GM12878 (cell line): ENCODE data around the gene NACC1. TPM values are rescaled to one million over a fixed set of nuclear protein-coding genes. Genes with fewer than 3 reads are reported as not detected.

Source experiments
- ATAC-seq: fragments of 200-7000 bp; cut with Tn5 transposase; 3 replicates; pipeline ENCODE4 v1.9.1; 2020; ENCODE audit warnings: mild to moderate bottlenecking, moderate library complexity
- BruUV-seq: library from RNA; stranded (reverse); fragments of 400-500 nt; replicated peaks from 2 replicates; lab custom pipeline; 2021; lab: Mats Ljungman, UMichigan
- CTCF ChIA-PET: fragments of 300-600 bp; sonication (Branson Sonifier 250); formaldehyde crosslinking; extraction: SDS; loops from one replicate; lab custom pipeline; 2021; ENCODE audit warnings: inconsistent platforms; lab: Yijun Ruan, JAX
- POLR2A ChIA-PET: fragments of 350-600 bp; formaldehyde crosslinking; extraction: SDS; loops from one replicate; lab custom pipeline; 2021; ENCODE audit warnings: inconsistent platforms; lab: Charles Lee
- RAD21 ChIA-PET: fragments of 300-600 bp; sonication (Branson Sonifier 250); formaldehyde crosslinking; loops from one replicate; lab custom pipeline; 2023; ENCODE audit warnings: antibody characterized with exemption; ENCODE audit not compliant: unreplicated experiment; lab: Charles Lee
- SMC1A ChIA-PET: fragments of 300-600 bp; sonication (Branson Sonifier 250); formaldehyde crosslinking; loops from one replicate; lab custom pipeline; 2023; ENCODE audit not compliant: unreplicated experiment, uncharacterized antibody; lab: Charles Lee
- DNase-seq: peaks from one replicate; pipeline ENCODE4 v3.0.0-alpha.2; 2011; ENCODE audit warnings: low read depth, low spot score
- FAIRE-seq: peaks from 3 replicates; lab custom pipeline; 2011; peaks lifted over from hg19 to GRCh38; lab: Jason Lieb, UNC
- H2AFZ ChIP-seq: 2 replicates; pipeline ENCODE4 v1.6.0; 2011; ENCODE audit warnings: low read depth, low read length, control low read depth; ENCODE audit not compliant: control insufficient read depth
- H3K27ac ChIP-seq: 2 replicates; pipeline ENCODE4 v1.5.1; 2011; ENCODE audit warnings: control low read depth; ENCODE audit not compliant: control insufficient read depth, insufficient read depth
- H3K27me3 ChIP-seq, 2 experiments: replicated peaks in 1 of 2; 2 replicates each; pipeline versions ENCODE4 v1.6.0 to v1.6.1; 2011; ENCODE audit warnings: low read length in 1 of 2; ENCODE audit not compliant: control insufficient read depth in 2 of 2, insufficient read depth in 2 of 2
- H3K36me3 ChIP-seq, 2 experiments: 2 replicates each; pipeline ENCODE4 v1.5.1; 2011; ENCODE audit warnings: low read length in 1 of 2; ENCODE audit not compliant: control insufficient read depth in 2 of 2, insufficient read depth in 2 of 2
- H3K4me1 ChIP-seq: 2 replicates; pipeline ENCODE4 v1.6.1; 2011; ENCODE audit warnings: mild to moderate bottlenecking, low read length, moderate library complexity, mixed read lengths; ENCODE audit not compliant: control insufficient read depth, insufficient read depth
- H3K4me2 ChIP-seq: 2 replicates; pipeline ENCODE4 v1.6.0; 2011; ENCODE audit warnings: control low read depth; ENCODE audit not compliant: control insufficient read depth, insufficient read depth
- H3K4me3 ChIP-seq: fragments of 200-600 bp; sonication (generic); 2 replicates; pipeline ENCODE4 v1.5.1; 2016
- H3K79me2 ChIP-seq: 2 replicates; pipeline ENCODE4 v1.6.0; 2011; ENCODE audit warnings: low read length; ENCODE audit not compliant: control insufficient read depth, insufficient read depth
- H3K9ac ChIP-seq: 2 replicates; pipeline ENCODE4 v1.8.0; 2011; ENCODE audit warnings: low read length, control low read depth, mixed read lengths; ENCODE audit not compliant: control insufficient read depth, insufficient read depth
- H3K9me3 ChIP-seq: replicated peaks from 3 replicates; pipeline ENCODE4 v1.5.1; 2011; ENCODE audit warnings: mild to moderate bottlenecking, low read length; ENCODE audit not compliant: control insufficient read depth, insufficient read depth
- H4K20me1 ChIP-seq: 2 replicates; pipeline ENCODE4 v1.6.0; 2011; ENCODE audit not compliant: control insufficient read depth, insufficient read depth
- BMI1 ChIP-seq: fragments of 450-650 bp; IDR thresholded peaks from 2 replicates; pipeline ENCODE4 v1.6.1; 2016; ENCODE audit warnings: mild to moderate bottlenecking, moderate library complexity, borderline replicate concordance
- CHD4 ChIP-seq: fragments of 200-600 bp; sonication (generic); IDR thresholded peaks from 2 replicates; pipeline ENCODE4 v1.6.1; 2016; ENCODE audit warnings: mild to moderate bottlenecking
- E2F4 ChIP-seq: IDR thresholded peaks from 2 replicates; pipeline ENCODE4 v1.6.1; 2012; ENCODE audit warnings: low read depth, low read length, improper control_type of control experiment
- E2F8 ChIP-seq: fragments of 450-650 bp; IDR thresholded peaks from 2 replicates; pipeline ENCODE4 v1.6.1; 2018; ENCODE audit warnings: mild to moderate bottlenecking, low read depth, moderate library complexity; ENCODE audit not compliant: partially characterized antibody
- HDAC6 ChIP-seq: fragments of 200-600 bp; sonication (generic); IDR thresholded peaks from one replicate; pipeline ENCODE4 v1.8.0; 2017; ENCODE audit warnings: antibody characterized with exemption; ENCODE audit not compliant: unreplicated experiment
- HDGF ChIP-seq: fragments of 450-650 bp; IDR thresholded peaks from 2 replicates; pipeline ENCODE4 v1.6.1; 2016; ENCODE audit warnings: antibody characterized with exemption
- IKZF2 ChIP-seq, 2 experiments: fragments of 450-650 bp; IDR thresholded peaks; 2 replicates each; pipeline ENCODE4 v1.6.1; 2017; ENCODE audit warnings: mild to moderate bottlenecking in 2 of 2, moderate library complexity in 2 of 2
- KDM1A ChIP-seq: fragments of 200-600 bp; sonication (generic); IDR thresholded peaks from 2 replicates; pipeline ENCODE4 v1.6.1; 2016; ENCODE audit warnings: borderline replicate concordance
- SUZ12 ChIP-seq: fragments of 200-600 bp; sonication (generic); IDR thresholded peaks from one replicate; pipeline ENCODE4 v1.6.1; 2018; ENCODE audit warnings: antibody characterized with exemption, mild to moderate bottlenecking; ENCODE audit not compliant: unreplicated experiment
- ZNF687 ChIP-seq: fragments of 450-650 bp; IDR thresholded peaks from 2 replicates; pipeline ENCODE4 v1.6.1; 2017; ENCODE audit warnings: mild to moderate bottlenecking, moderate library complexity
- WGBS: methylation state at CpG from one replicate; pipeline ENCODE4 v1.1.6; 2016; ENCODE audit warnings: low lambda C conversion rate; ENCODE audit not compliant: insufficient replicate concordance, insufficient coverage; ENCODE audit errors: missing lambda C conversion rate; 5-methylcytosine and 5-hydroxymethylcytosine counted together
- in situ Hi-C: fragments of 300-500 bp; cut with MboI; formaldehyde crosslinking; loops from 9 replicates; pipeline ENCODE4 v1.14.3; 2018; ENCODE audit warnings: mixed read lengths
- intact Hi-C: fragments of 100-400 bp; cut with micrococcal nuclease; formaldehyde crosslinking; loops from one replicate; pipeline ENCODE4 v1.14.2; 2022; ENCODE audit not compliant: unreplicated experiment
- polyA plus RNA-seq, 11 experiments: library from polyadenylated mRNA; depleted of rRNA in 4 of 11; unstranded in 6 of 11; stranded (reverse) in 5 of 11; fragments of >200 nt; fragmentation: Nextera tagmentation in 4 of 11; fragmentation: Illumina TruSeq in 1 of 11; extraction: Ambion mirVana in 4 of 11; extraction: Trizol in 1 of 11; gene quantifications; 1 replicate in 1 of 11; 2 replicates in 10 of 11; pipeline versions ENCODE4 v1.2.1 to v1.2.3, GENCODE V29; 2011 to 2016; ENCODE audit warnings: inconsistent platforms in 2 of 11, missing spikeins in 2 of 11, low read depth in 1 of 11
- total RNA-seq, 4 experiments: library from RNA; depleted of rRNA in 3 of 4; stranded (reverse); fragments of >200 nt in 3 of 4; fragmentation: Illumina TruSeq in 1 of 4; extraction: Trizol in 1 of 4; gene quantifications; 2 replicates each; pipeline versions ENCODE4 v1.2.1 to v1.2.3, GENCODE V29; 2013 to 2021

The NACC1 gene
- total and polyA plus RNA-seq, 10 of the 15 experiments (the other 5 are each of a cell fraction or from before 2014, with no cell fraction given), result 0.18 to 120 (median 19.2) TPM

GRCh38 chr19:13137290-13137794 is 19.3 kb downstream of the NACC1 start (continued):
- TF ChIP-seq ZNF687, result no peak
- TF ChIP-seq BMI1, result no peak
- TF ChIP-seq KDM1A, result no peak
- no peak for TF ChIP-seq HDGF
- no peak for TF ChIP-seq IKZF2 (IDR thresholded peaks at IDR 0.05)
- TF ChIP-seq SUZ12, result no peak

GRCh38 chr19:13138171-13138915 is 20.3 kb downstream of the NACC1 start:
- in situ Hi-C loops, result no loop called here
- Histone ChIP-seq H3K4me3 (no peak overlapping the region), H3K79me2 (no peaks in the 10 kb centered on the region; the same call in 1 of the 2 replicates)
- ChIA-PET CTCF (interaction anchor here (0.5 kb wide), 1 partner anchor 18 kb away, joined by 3 read pairs; no protein-coding TSS in a partner anchor), SMC1A (no interaction called here)
- TF ChIP-seq HDAC6 (no peak), E2F4 (no peak), CHD4 (no peak), E2F8 (no peak)
- TF ChIP-seq, all 136 proteins: peak for 0
- TSS peak; percentile 53 for BruUV-seq
- no peak overlapping the region for H2AFZ ChIP-seq
- H3K27me3 ChIP-seq, result no peaks in the 10 kb centered on the region
- no peak for DNase-seq
- intact Hi-C loops, result no loop called here
- H3K36me3 ChIP-seq, result peaks cover 11 to 32% of the 10 kb centered on the region in 2 experiments
- H3K27ac ChIP-seq, result no peak overlapping the region
- no peaks in the 10 kb centered on the region for H3K9me3 ChIP-seq
- ChIA-PET POLR2A (no interaction called here), RAD21 (no interaction called here)
- no peak overlapping the region for H3K9ac ChIP-seq
- H4K20me1 ChIP-seq, result no peaks in the 10 kb centered on the region; the same call in 1 of the 2 replicates
- FAIRE-seq, result no peak
- no peak overlapping the region for H3K4me2 ChIP-seq
- 92% methylated on average over 37 of the region's 40 CpGs for WGBS
- H3K4me1 ChIP-seq, result no peaks in the 10 kb centered on the region
- no peak for ATAC-seq
